ENCODE data around the gene UVRAG. TPM values are rescaled to one million over a fixed set of nuclear protein-coding genes. Genes with fewer than 3 reads are reported as not detected.
"Not testable (repeated sequence)": the region's sequence is repeated elsewhere in the genome, so short reads cannot be mapped to it uniquely, and the experiment has no call there.

UVRAG gene
- total and polyA plus RNA-seq, 5 donors from 2014 or later, result 13.7 to 37.2 (median 16.6) TPM

GRCh38 chr11:75851203-75851602, 36.2 kb downstream of the UVRAG start:
- no peak overlapping the region for H3K4me3 Mint-ChIP-seq
- peaks cover 26% of the 10 kb centered on the region for H3K36me3 Mint-ChIP-seq
- peak overlapping the region in 2 of 3 donors; percentile 33 to 44 for H3K27ac Mint-ChIP-seq
- H3K27me3 Mint-ChIP-seq, result no peaks in the 10 kb centered on the region
- Histone ChIP-seq H3K36me3 (ENCODE audit: control insufficient read depth, insufficient read depth, low read length) (peaks cover 12% of the 10 kb centered on the region), H3K9me3 (ENCODE audit: control insufficient read depth in 2 of 2, low read length in 2 of 2) (no peaks in the 10 kb centered on the region), H3K4me1 (ENCODE audit: control insufficient read depth, insufficient read depth, low read length, poor library complexity, severe bottlenecking) (peaks cover 4% of the 10 kb centered on the region), H3K4me3 (ENCODE audit: low read depth, low read length) (no peak overlapping the region), H3K27me3 (ENCODE audit: control insufficient read depth, insufficient read depth, low read length) (no peaks in the 10 kb centered on the region), H3K27ac (ENCODE audit: insufficient read depth, low read length, poor library complexity, severe bottlenecking) (no peak overlapping the region)
- H3K9me3 Mint-ChIP-seq, result peaks cover 0 to 1% (median 0%) of the 10 kb centered on the region in 7 donors
- DNase-seq (no peak), ATAC-seq (ENCODE audit: low read depth in 2 of 2) (no peak)
- H3K4me1 Mint-ChIP-seq, result peaks cover 13 to 40% (median 30%) of the 10 kb centered on the region in 4 donors

DNA sequence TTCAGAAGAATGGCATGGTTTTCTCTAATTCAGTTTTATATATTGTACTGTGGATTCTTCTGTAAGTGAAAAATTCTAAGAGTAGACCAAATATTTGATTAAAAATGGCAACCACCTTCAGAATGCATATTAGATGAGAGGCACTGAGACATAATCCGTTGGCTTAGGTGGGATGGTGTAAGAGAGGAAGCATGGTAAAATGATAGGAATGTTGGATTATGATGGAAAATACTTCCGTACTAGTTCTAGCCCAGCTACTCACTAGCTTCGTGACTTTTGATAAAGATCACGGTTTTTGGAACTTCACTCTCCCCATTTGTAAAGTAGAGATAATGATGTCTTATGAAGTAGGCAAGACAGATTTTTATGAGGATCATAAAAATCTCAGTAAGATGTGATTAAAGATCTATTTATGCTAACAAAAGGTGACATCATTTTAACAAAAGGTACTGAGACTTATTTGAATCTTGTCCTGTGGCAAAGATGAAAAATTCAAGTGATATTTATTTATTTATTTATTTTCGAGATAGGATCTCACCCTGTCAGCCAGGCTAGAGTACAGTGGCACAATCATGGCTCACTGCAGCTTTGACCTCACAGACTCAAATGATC, 37.5 kb downstream of the UVRAG start:
- DNase-seq (no peak), ATAC-seq (ENCODE audit: low read depth in 2 of 2) (no peak)
- Histone ChIP-seq H3K27me3 (ENCODE audit: control insufficient read depth, insufficient read depth, low read length) (no peaks in the 10 kb centered on the region), H3K27ac (ENCODE audit: insufficient read depth, low read length, poor library complexity, severe bottlenecking) (no peak overlapping the region), H3K36me3 (ENCODE audit: control insufficient read depth, insufficient read depth, low read length) (peaks cover 15% of the 10 kb centered on the region), H3K9me3 (ENCODE audit: control insufficient read depth in 2 of 2, low read length in 2 of 2) (no peaks in the 10 kb centered on the region), H3K4me1 (ENCODE audit: control insufficient read depth, insufficient read depth, low read length, poor library complexity, severe bottlenecking) (peaks cover 4% of the 10 kb centered on the region), H3K4me3 (ENCODE audit: low read depth, low read length) (no peak overlapping the region)
- Mint-ChIP-seq H3K4me3 (peak overlapping the region in 1 of 4 donors; percentile 49), H3K27me3 (no peaks in the 10 kb centered on the region), H3K36me3 (peaks cover 31% of the 10 kb centered on the region), H3K27ac (no peak overlapping the region), H3K4me1 (peaks cover 11 to 42% (median 31%) of the 10 kb centered on the region in 4 donors), H3K9me3 (no peaks in the 10 kb centered on the region)

DNA sequence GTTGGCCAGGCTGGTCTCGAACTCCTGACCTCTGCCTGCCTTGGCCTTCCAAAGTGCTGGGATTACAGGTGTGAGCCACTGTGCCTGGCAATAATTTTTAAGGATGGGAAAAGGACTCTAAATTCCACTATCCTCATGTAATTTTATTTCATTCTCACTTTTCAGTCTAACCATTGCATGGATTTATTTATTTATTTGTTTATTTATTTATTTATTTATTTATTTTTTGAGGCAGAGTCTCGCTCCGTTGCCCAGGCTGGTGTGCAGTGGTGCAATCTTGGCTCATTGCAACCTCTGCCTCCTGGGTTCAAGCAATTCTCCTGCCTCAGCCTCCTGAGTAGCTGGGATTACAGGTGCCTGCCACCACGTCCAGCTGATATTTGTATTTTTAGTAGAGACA, 38.6 kb downstream of the UVRAG start:
- H3K36me3 Mint-ChIP-seq, result peaks cover 34% of the 10 kb centered on the region
- H3K27me3 Mint-ChIP-seq; H3K9me3 ChIP-seq (ENCODE audit: control insufficient read depth in 2 of 2, low read length in 2 of 2); H3K27ac ChIP-seq (ENCODE audit: insufficient read depth, low read length, poor library complexity, severe bottlenecking); H3K4me3 Mint-ChIP-seq; H3K9me3 Mint-ChIP-seq; H3K4me1 ChIP-seq (ENCODE audit: control insufficient read depth, insufficient read depth, low read length, poor library complexity, severe bottlenecking); H3K27me3 ChIP-seq (ENCODE audit: control insufficient read depth, insufficient read depth, low read length); ATAC-seq (ENCODE audit: low read depth in 2 of 2); H3K4me3 ChIP-seq (ENCODE audit: low read depth, low read length); DNase-seq: not testable (repeated sequence)
- H3K36me3 ChIP-seq (ENCODE audit: control insufficient read depth, insufficient read depth, low read length), result peaks cover 15% of the 10 kb centered on the region
- H3K4me1 Mint-ChIP-seq, result peaks cover 17 to 47% (median 31%) of the 10 kb centered on the region in 4 donors
- H3K27ac Mint-ChIP-seq, result peak overlapping the region in 1 of 3 donors; percentile 20

DNA sequence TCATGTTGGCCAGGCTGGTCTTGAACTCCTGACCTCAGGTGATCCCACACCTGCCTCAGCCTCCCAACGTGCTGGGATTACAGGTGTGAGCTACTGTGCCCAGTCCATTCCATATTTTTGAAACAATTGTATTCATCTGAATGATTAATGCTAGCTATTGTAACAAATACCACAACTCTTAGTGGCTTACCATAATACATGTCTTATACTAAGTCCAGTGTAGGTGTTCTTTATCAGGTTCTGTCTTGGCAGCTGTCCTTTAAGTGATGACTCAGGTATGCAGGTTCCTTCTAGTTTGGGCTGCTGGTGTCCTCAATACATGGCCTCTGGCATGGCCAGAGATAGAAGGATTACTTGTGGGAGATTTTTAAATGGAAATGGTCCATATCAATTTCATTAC, 39.0 kb downstream of the UVRAG start:
- Mint-ChIP-seq H3K27ac (peak overlapping the region in 1 of 3 donors; percentile 20), H3K27me3 (no peaks in the 10 kb centered on the region), H3K36me3 (peaks cover 34% of the 10 kb centered on the region)

GRCh38 chr11:75855206-75855605, 40.2 kb downstream of the UVRAG start:
- Histone ChIP-seq H3K36me3 (ENCODE audit: control insufficient read depth, insufficient read depth, low read length) (peaks cover 15% of the 10 kb centered on the region), H3K9me3 (ENCODE audit: control insufficient read depth in 2 of 2, low read length in 2 of 2) (no peaks in the 10 kb centered on the region), H3K4me1 (ENCODE audit: control insufficient read depth, insufficient read depth, low read length, poor library complexity, severe bottlenecking) (peaks cover 2% of the 10 kb centered on the region), H3K4me3 (ENCODE audit: low read depth, low read length) (no peak overlapping the region), H3K27ac (ENCODE audit: insufficient read depth, low read length, poor library complexity, severe bottlenecking) (no peak overlapping the region), H3K27me3 (ENCODE audit: control insufficient read depth, insufficient read depth, low read length) (no peaks in the 10 kb centered on the region)
- H3K36me3 Mint-ChIP-seq, result peaks cover 34% of the 10 kb centered on the region
- H3K27ac Mint-ChIP-seq, result peak overlapping the region in 1 of 3 donors; percentile 48
- ATAC-seq (ENCODE audit: low read depth in 2 of 2) (no peak), DNase-seq (no peak)
- H3K4me1 Mint-ChIP-seq, result peaks cover 15 to 35% (median 22%) of the 10 kb centered on the region in 4 donors
- H3K27me3 Mint-ChIP-seq, result no peaks in the 10 kb centered on the region
- H3K4me3 Mint-ChIP-seq, result no peak overlapping the region
- no peaks in the 10 kb centered on the region for H3K9me3 Mint-ChIP-seq

More for the DNA sequence above, 39.0 kb downstream of the UVRAG start:
- H3K27ac ChIP-seq (ENCODE audit: insufficient read depth, low read length, poor library complexity, severe bottlenecking), result no peak overlapping the region
- ATAC-seq (ENCODE audit: low read depth in 2 of 2) (no peak), DNase-seq (no peak)
- Mint-ChIP-seq H3K9me3 (no peaks in the 10 kb centered on the region), H3K4me1 (peaks cover 19 to 44% (median 29%) of the 10 kb centered on the region in 4 donors), H3K4me3 (no peak overlapping the region)
- no peaks in the 10 kb centered on the region for H3K27me3 ChIP-seq (ENCODE audit: control insufficient read depth, insufficient read depth, low read length)
- H3K36me3 ChIP-seq (ENCODE audit: control insufficient read depth, insufficient read depth, low read length), result peaks cover 15% of the 10 kb centered on the region
- no peak overlapping the region for H3K4me3 ChIP-seq (ENCODE audit: low read depth, low read length)
- H3K9me3 ChIP-seq (ENCODE audit: control insufficient read depth in 2 of 2, low read length in 2 of 2), result no peaks in the 10 kb centered on the region
- peaks cover 4% of the 10 kb centered on the region for H3K4me1 ChIP-seq (ENCODE audit: control insufficient read depth, insufficient read depth, low read length, poor library complexity, severe bottlenecking)

- H3K36me3 ChIP-seq (ENCODE audit: control insufficient read depth, insufficient read depth, low read length), result peaks cover 11% of the 10 kb centered on the region
- Mint-ChIP-seq H3K4me3 (no peak overlapping the region), H3K36me3 (peaks cover 33% of the 10 kb centered on the region), H3K9me3 (no peaks in the 10 kb centered on the region), H3K4me1 (peaks cover 4 to 21% (median 10%) of the 10 kb centered on the region in 4 donors), H3K27me3 (no peaks in the 10 kb centered on the region), H3K27ac (no peak overlapping the region)
- no peaks in the 10 kb centered on the region for H3K27me3 ChIP-seq (ENCODE audit: control insufficient read depth, insufficient read depth, low read length)
- H3K4me3 ChIP-seq (ENCODE audit: low read depth, low read length), result no peak overlapping the region
- H3K9me3 ChIP-seq (ENCODE audit: control insufficient read depth in 2 of 2, low read length in 2 of 2), result no peaks in the 10 kb centered on the region
- ATAC-seq (ENCODE audit: low read depth in 2 of 2) (no peak), DNase-seq (no peak)
- no peak overlapping the region for H3K27ac ChIP-seq (ENCODE audit: insufficient read depth, low read length, poor library complexity, severe bottlenecking)
- no peaks in the 10 kb centered on the region for H3K4me1 ChIP-seq (ENCODE audit: control insufficient read depth, insufficient read depth, low read length, poor library complexity, severe bottlenecking)
Observed at GRCh38 chr11:75856912-75857311, 41.9 kb downstream of the UVRAG start.

- Histone ChIP-seq H3K4me3 (ENCODE audit: low read depth, low read length) (no peak overlapping the region), H3K36me3 (ENCODE audit: control insufficient read depth, insufficient read depth, low read length) (peaks cover 9% of the 10 kb centered on the region), H3K27me3 (ENCODE audit: control insufficient read depth, insufficient read depth, low read length) (no peaks in the 10 kb centered on the region), H3K9me3 (ENCODE audit: control insufficient read depth in 2 of 2, low read length in 2 of 2) (no peaks in the 10 kb centered on the region), H3K4me1 (ENCODE audit: control insufficient read depth, insufficient read depth, low read length, poor library complexity, severe bottlenecking) (no peaks in the 10 kb centered on the region), H3K27ac (ENCODE audit: insufficient read depth, low read length, poor library complexity, severe bottlenecking) (no peak overlapping the region)
- Mint-ChIP-seq H3K27ac (no peak overlapping the region), H3K4me1 (peaks cover 4 to 21% (median 12%) of the 10 kb centered on the region in 4 donors), H3K9me3 (no peaks in the 10 kb centered on the region), H3K4me3 (no peak overlapping the region), H3K36me3 (peaks cover 27% of the 10 kb centered on the region), H3K27me3 (no peaks in the 10 kb centered on the region)
- ATAC-seq (ENCODE audit: low read depth in 2 of 2) (no peak), DNase-seq (no peak)
Observed at GRCh38 chr11:75858042-75858441, 43.0 kb downstream of the UVRAG start.

- H3K36me3 Mint-ChIP-seq, result peaks cover 27% of the 10 kb centered on the region
- H3K4me3 ChIP-seq (ENCODE audit: low read depth, low read length), result no peak overlapping the region
- H3K4me1 Mint-ChIP-seq, result peaks cover 4 to 21% (median 12%) of the 10 kb centered on the region in 4 donors
- no peak for DNase-seq
- no peaks in the 10 kb centered on the region for H3K9me3 Mint-ChIP-seq
- H3K36me3 ChIP-seq (ENCODE audit: control insufficient read depth, insufficient read depth, low read length), result peaks cover 9% of the 10 kb centered on the region
- H3K27me3 Mint-ChIP-seq, result no peaks in the 10 kb centered on the region
- no peaks in the 10 kb centered on the region for H3K9me3 ChIP-seq (ENCODE audit: control insufficient read depth in 2 of 2, low read length in 2 of 2)
- H3K27ac ChIP-seq (ENCODE audit: insufficient read depth, low read length, poor library complexity, severe bottlenecking), result no peak overlapping the region
- H3K4me3 Mint-ChIP-seq, result no peak overlapping the region
- no peaks in the 10 kb centered on the region for H3K27me3 ChIP-seq (ENCODE audit: control insufficient read depth, insufficient read depth, low read length)
- H3K27ac Mint-ChIP-seq, result no peak overlapping the region
- H3K4me1 ChIP-seq (ENCODE audit: control insufficient read depth, insufficient read depth, low read length, poor library complexity, severe bottlenecking), result no peaks in the 10 kb centered on the region
- no peak for ATAC-seq (ENCODE audit: low read depth in 2 of 2)
Observed at GRCh38 chr11:75858613-75859012, 43.6 kb downstream of the UVRAG start.

Measured in CD4-positive, CD25-positive, alpha-beta regulatory T cell (primary cell).